GM12892 (cell line): Measurements from ENCODE around the gene RMP24.

Source experiments
- POLR2A ChIP-seq: IDR thresholded peaks from 2 replicates; pipeline ENCODE4 v1.6.1; 2011; ENCODE audit warnings: low read depth, low read length, control low read depth
- POLR2AphosphoS5 ChIP-seq: IDR thresholded peaks from 2 replicates; pipeline ENCODE4 v1.6.1; 2011; ENCODE audit warnings: low read depth, low read length, control low read depth

GRCh38 chr18:35926884-35927283 lies 45.6 kb upstream of the RMP24 start:
- TF ChIP-seq POLR2A (no peak), POLR2AphosphoS5 (no peak)
